Activated CD8-positive, alpha-beta memory T cell treated with anti-CD3 and anti-CD28 coated beads, Interleukin-2, amount 50 U/mL, for 1 hour (primary cell): ENCODE results near the gene RALGAPB.
"Not testable (repeated sequence)": the region's sequence is repeated elsewhere in the genome, so short reads cannot be mapped to it uniquely, and the experiment has no call there.

Experiments used
- DNase-seq: peaks from one replicate; pipeline ENCODE4 v3.0.0-alpha.2; 2020; ENCODE audit errors: extremely low read depth

Gene RALGAPB

GRCh38 chr20:38447251-38447661 lies 25.4 kb upstream of the RALGAPB start:
- DNase-seq = no peak

GRCh38 chr20:38447931-38448675 lies 24.5 kb upstream of the RALGAPB start:
- no peak for DNase-seq

GRCh38 chr20:38449046-38449445 lies 23.6 kb upstream of the RALGAPB start:
- DNase-seq = no peak

GRCh38 chr20:38450412-38450975 lies 22.1 kb upstream of the RALGAPB start:
- DNase-seq = no peak

- DNase-seq = no peak
Measured at GRCh38 chr20:38452880-38453624, 19.6 kb upstream of the RALGAPB start.

GRCh38 chr20:38453941-38454340 lies 18.7 kb upstream of the RALGAPB start:
- DNase-seq = no peak

GRCh38 chr20:38454556-38455473 lies 17.8 kb upstream of the RALGAPB start:
- DNase-seq = no peak

- DNase-seq = no peak
Measured at GRCh38 chr20:38458314-38458713, 14.3 kb upstream of the RALGAPB start.

- no peak for DNase-seq
Measured at GRCh38 chr20:38460040-38460623, 12.5 kb upstream of the RALGAPB start.

GRCh38 chr20:38460631-38461030 lies 12.0 kb upstream of the RALGAPB start:
- DNase-seq = not testable (repeated sequence)

- DNase-seq = not testable (repeated sequence)
Measured at GRCh38 chr20:38461167-38461566, 11.5 kb upstream of the RALGAPB start.

- not testable (repeated sequence) for DNase-seq
Measured at GRCh38 chr20:38461569-38461968, 11.1 kb upstream of the RALGAPB start.

- DNase-seq = no peak
Measured at GRCh38 chr20:38466171-38466570, 6.5 kb upstream of the RALGAPB start.

- no peak for DNase-seq
Measured at GRCh38 chr20:38466983-38467382, 5.7 kb upstream of the RALGAPB start.

GRCh38 chr20:38471245-38471644 lies 1.4 kb upstream of the RALGAPB start:
- no peak for DNase-seq

GRCh38 chr20:38471987-38472512 lies 593 bp upstream of the RALGAPB start:
- no peak for DNase-seq

GRCh38 chr20:38473367-38473795 lies 738 bp downstream of the RALGAPB start:
- no peak for DNase-seq

GRCh38 chr20:38477747-38478146 lies 5.1 kb downstream of the RALGAPB start:
- DNase-seq = no peak

- no peak for DNase-seq
Measured at GRCh38 chr20:38479596-38479995, 7.0 kb downstream of the RALGAPB start.

- no peak for DNase-seq
Measured at GRCh38 chr20:38485041-38485440, 12.4 kb downstream of the RALGAPB start.

GRCh38 chr20:38489181-38489580 lies 16.5 kb downstream of the RALGAPB start:
- DNase-seq = no peak
